Spleen (tissue), 11 donors: ENCODE results near the gene PRDX6. TPM values are rescaled to one million over a fixed set of nuclear protein-coding genes. Genes with fewer than 3 reads are reported as not detected.

Experiments used
- DNase-seq: peaks from one replicate; pipeline ENCODE4 v3.0.0-alpha.2; 2020
- H3K27ac ChIP-seq, 8 donors: fragments of 200-600 bp; sonication (generic) in 7 of 8; 1 replicate in 4 of 8; 2 replicates in 4 of 8; pipeline versions ENCODE4 v1.5.0 to v1.8.0; 2016 to 2021; ENCODE audit warnings: inconsistent platforms in 4 of 8, mild to moderate bottlenecking in 4 of 8, moderate library complexity in 1 of 8
- H3K27me3 ChIP-seq, 7 donors: fragments of 200-600 bp; sonication (generic) in 6 of 7; replicated peaks in 1 of 7; 1 replicate in 4 of 7; 2 replicates in 3 of 7; pipeline versions ENCODE4 v1.5.0 to v1.8.0; 2016 to 2021; ENCODE audit warnings: inconsistent platforms in 3 of 7, mild to moderate bottlenecking in 1 of 7
- H3K36me3 ChIP-seq, 6 donors: fragments of 200-600 bp; sonication (generic) in 5 of 6; 1 replicate in 4 of 6; 2 replicates in 2 of 6; pipeline versions ENCODE4 v1.5.0 to v1.8.0; 2016 to 2021; ENCODE audit warnings: inconsistent platforms in 2 of 6
- H3K4me1 ChIP-seq, 6 donors: fragments of 200-600 bp; sonication (generic) in 5 of 6; 1 replicate in 3 of 6; 2 replicates in 3 of 6; pipeline versions ENCODE4 v1.5.0 to v1.8.0; 2016 to 2021; ENCODE audit warnings: inconsistent platforms in 3 of 6
- H3K4me3 ChIP-seq, 8 donors: fragments of 200-600 bp; sonication (generic) in 7 of 8; 1 replicate in 4 of 8; 2 replicates in 4 of 8; pipeline versions ENCODE4 v1.5.0 to v1.8.0; 2016 to 2021; ENCODE audit warnings: inconsistent platforms in 4 of 8, mild to moderate bottlenecking in 4 of 8, moderate library complexity in 2 of 8
- H3K9me3 ChIP-seq, 8 donors: fragments of 200-600 bp; sonication (generic) in 7 of 8; 1 replicate in 4 of 8; 2 replicates in 4 of 8; pipeline versions ENCODE4 v1.5.0 to v1.8.0; 2016 to 2021; ENCODE audit warnings: inconsistent platforms in 4 of 8
- POLR2A ChIP-seq, 3 donors: fragments of 450-650 bp; IDR thresholded peaks; one replicate each; pipeline ENCODE4 v1.5.1; 2017; ENCODE audit warnings: antibody characterized with exemption in 3 of 3, mild to moderate bottlenecking in 1 of 3
- POLR2AphosphoS5 ChIP-seq, 3 donors: sonication (generic); formaldehyde crosslinking; IDR thresholded peaks; one replicate each; pipeline ENCODE4 v1.5.1; 2017; ENCODE audit warnings: antibody characterized with exemption in 3 of 3
- WGBS, 5 donors: extraction: QIAGEN DNeasy Blood & Tissue Kit in 3 of 5; methylation state at CpG; one replicate each; pipeline versions ENCODE4 v1.1.5 to v1.1.7; 2013 to 2018; 5-methylcytosine and 5-hydroxymethylcytosine counted together
- intact Hi-C: fragments of 100-400 bp; cut with DNase I; formaldehyde crosslinking; loops from one replicate; pipeline ENCODE4 v1.15.0; 2023; ENCODE audit warnings: low total_unique reads
- polyA plus RNA-seq, 3 donors: library from polyadenylated mRNA; stranded (reverse); fragments of 200-250 nt; gene quantifications; one replicate each; pipeline ENCODE4 v1.2.1, GENCODE V29; 2013
- total RNA-seq, 7 donors: library from RNA; depleted of rRNA in 3 of 7; stranded (reverse); fragments of >200 nt in 3 of 7; fragmentation: NEBNext Ultra II Directional in 4 of 7; extraction: Animal tissue kit (Norgen Biotek cat#: 25700) in 4 of 7; gene quantifications; one replicate each; pipeline versions ENCODE4 v1.1.0 to v1.2.1, GENCODE V29; 2016 to 2021
- TF ChIP-seq, protein P1 (sequence below), 11 experiments: fragments of 200-600 bp in 7 of 11; fragments of 450-650 bp in 4 of 11; sonication (generic) in 4 of 11; IDR thresholded peaks in 8 of 11; conservative IDR thresholded peaks in 3 of 11; 1 replicate in 7 of 11; 2 replicates in 4 of 11; pipeline versions ENCODE4 v1.4.0 to v1.8.0; 2016 to 2021; ENCODE audit warnings: antibody characterized with exemption in 11 of 11, inconsistent platforms in 4 of 11, mild to moderate bottlenecking in 1 of 11
- donor health status: healthy with polysubstance abuse.
- donor health status: DM: no; HTN: no; CAD: no; lungs with moderate emphysema.
- donor health status: DM: no; HTN: no; CAD: no.
- donor health status: Bipolar disorder and iron deficiency.
- donor health status: healthy.
- donor health status: DM: no; HTN: no; CAD: no.
- donor health status: DM: yes; HTN: yes; CAD: no.

Gene PRDX6
- total and polyA plus RNA-seq, 10 donors: 122 to 240 (median 146) TPM

DNA sequence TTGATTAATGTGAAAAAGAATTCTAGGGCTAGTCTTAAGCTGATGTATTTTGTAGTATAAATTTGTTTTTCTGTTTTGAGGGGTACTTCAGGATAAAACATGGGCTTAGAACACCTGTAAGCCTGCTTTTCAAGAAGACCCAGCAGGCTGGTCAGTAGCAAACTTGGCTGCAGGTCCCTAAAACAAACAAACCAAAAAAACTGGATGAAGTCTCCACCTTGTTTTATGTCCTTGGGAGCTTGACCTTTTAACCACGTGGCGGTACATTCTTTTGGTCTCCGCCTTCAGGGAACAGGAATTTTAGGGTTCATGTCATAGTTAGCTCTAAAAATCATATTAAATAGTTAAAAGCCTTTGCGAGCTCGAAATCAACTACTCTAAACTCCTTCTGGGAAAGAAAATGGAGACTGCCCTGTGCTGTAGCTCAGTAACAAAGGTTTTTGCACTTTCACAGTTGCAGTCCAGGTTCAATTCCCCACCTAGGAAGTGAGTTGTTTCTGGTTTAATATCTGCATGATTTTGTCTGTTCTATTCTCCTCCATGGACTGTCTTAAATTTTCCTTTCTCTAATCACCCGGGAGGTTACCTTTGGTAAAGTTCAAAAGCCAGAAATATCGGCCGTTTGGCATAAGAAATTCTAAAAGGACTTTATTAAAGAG, 18.6 kb downstream of the PRDX6 start:
- WGBS, 5 donors: 78 to 95% (median 93%) methylated on average over 8 of the region's 8 CpGs
- Histone ChIP-seq H3K27me3 (no peaks in the 10 kb centered on the region), H3K9me3 (peaks cover 0 to 19% (median 0%) of the 10 kb centered on the region in 8 donors), H3K4me1 (no peaks in the 10 kb centered on the region), H3K36me3 (peaks cover 0 to 17% (median 0%) of the 10 kb centered on the region in 6 donors), H3K27ac (no peak overlapping the region), H3K4me3 (no peak overlapping the region)
- no peak for TF ChIP-seq POLR2AphosphoS5 (IDR thresholded peaks at IDR 0.05)
- TF ChIP-seq, protein P1, sequence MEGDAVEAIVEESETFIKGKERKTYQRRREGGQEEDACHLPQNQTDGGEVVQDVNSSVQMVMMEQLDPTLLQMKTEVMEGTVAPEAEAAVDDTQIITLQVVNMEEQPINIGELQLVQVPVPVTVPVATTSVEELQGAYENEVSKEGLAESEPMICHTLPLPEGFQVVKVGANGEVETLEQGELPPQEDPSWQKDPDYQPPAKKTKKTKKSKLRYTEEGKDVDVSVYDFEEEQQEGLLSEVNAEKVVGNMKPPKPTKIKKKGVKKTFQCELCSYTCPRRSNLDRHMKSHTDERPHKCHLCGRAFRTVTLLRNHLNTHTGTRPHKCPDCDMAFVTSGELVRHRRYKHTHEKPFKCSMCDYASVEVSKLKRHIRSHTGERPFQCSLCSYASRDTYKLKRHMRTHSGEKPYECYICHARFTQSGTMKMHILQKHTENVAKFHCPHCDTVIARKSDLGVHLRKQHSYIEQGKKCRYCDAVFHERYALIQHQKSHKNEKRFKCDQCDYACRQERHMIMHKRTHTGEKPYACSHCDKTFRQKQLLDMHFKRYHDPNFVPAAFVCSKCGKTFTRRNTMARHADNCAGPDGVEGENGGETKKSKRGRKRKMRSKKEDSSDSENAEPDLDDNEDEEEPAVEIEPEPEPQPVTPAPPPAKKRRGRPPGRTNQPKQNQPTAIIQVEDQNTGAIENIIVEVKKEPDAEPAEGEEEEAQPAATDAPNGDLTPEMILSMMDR (IDR thresholded peaks at IDR 0.05 in 8 of 11, conservative IDR thresholded peaks at IDR 0.05 in 3 of 11): no peak
- no peak for TF ChIP-seq POLR2A (IDR thresholded peaks at IDR 0.05)
- intact Hi-C loops: no loop called here
- no peak for DNase-seq

DNA sequence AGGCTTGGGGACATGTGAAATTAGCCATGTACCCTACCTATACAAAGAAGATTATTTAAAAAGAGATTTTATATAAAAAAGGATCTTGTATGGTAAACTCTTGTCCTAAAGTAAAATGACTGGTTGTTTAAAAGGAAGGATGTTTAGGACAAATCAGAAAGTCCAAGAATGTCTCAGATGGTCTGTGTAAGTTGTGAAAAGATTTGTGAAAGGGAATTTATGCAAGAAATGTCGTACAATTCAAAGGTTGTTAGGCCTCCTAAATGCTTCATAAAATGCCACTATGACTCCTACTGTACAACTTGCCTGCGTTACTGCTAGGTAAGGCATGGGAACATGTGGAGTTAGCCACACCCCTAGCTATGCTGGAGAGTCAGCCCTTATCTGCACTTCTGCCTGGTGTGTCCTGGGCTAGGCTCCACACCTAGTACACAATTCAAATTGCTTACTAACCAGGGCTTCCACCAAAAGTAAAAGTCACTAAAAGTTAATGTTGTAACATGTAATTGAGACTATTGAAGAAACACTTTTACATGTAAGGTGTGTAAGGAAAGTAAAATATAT, 19.7 kb downstream of the PRDX6 start:
- TF ChIP-seq POLR2AphosphoS5 (IDR thresholded peaks at IDR 0.05) (no peak), POLR2A (IDR thresholded peaks at IDR 0.05) (no peak)
- TF ChIP-seq, protein P1 (IDR thresholded peaks at IDR 0.05 in 8 of 11, conservative IDR thresholded peaks at IDR 0.05 in 3 of 11): no peak
- Histone ChIP-seq H3K27ac (no peak overlapping the region), H3K4me3 (no peak overlapping the region), H3K36me3 (peaks cover 0 to 10% (median 0%) of the 10 kb centered on the region in 6 donors), H3K27me3 (no peaks in the 10 kb centered on the region), H3K9me3 (peaks cover 0 to 19% (median 0%) of the 10 kb centered on the region in 8 donors), H3K4me1 (no peaks in the 10 kb centered on the region)
- 86 to 97% (median 92%) methylated on average over 2 of the region's 2 CpGs for WGBS, 5 donors
- intact Hi-C loops: no loop called here
- DNase-seq: no peak

GRCh38 chr1:173499729-173500128, 22.6 kb downstream of the PRDX6 start:
- Histone ChIP-seq H3K36me3 (peaks cover 0 to 4% (median 0%) of the 10 kb centered on the region in 6 donors), H3K4me3 (no peak overlapping the region), H3K27me3 (no peaks in the 10 kb centered on the region), H3K9me3 (peaks cover 0 to 13% (median 0%) of the 10 kb centered on the region in 8 donors), H3K4me1 (no peaks in the 10 kb centered on the region), H3K27ac (no peak overlapping the region)
- WGBS, 5 donors: 70 to 87% (median 84%) methylated on average over 4 of the region's 4 CpGs
- intact Hi-C loops: no loop called here
- DNase-seq: no peak
- TF ChIP-seq, protein P1 (IDR thresholded peaks at IDR 0.05 in 8 of 11, conservative IDR thresholded peaks at IDR 0.05 in 3 of 11): no peak
- TF ChIP-seq POLR2AphosphoS5 (IDR thresholded peaks at IDR 0.05) (no peak), POLR2A (IDR thresholded peaks at IDR 0.05) (no peak)

GRCh38 chr1:173502104-173502503, 25.0 kb downstream of the PRDX6 start:
- Histone ChIP-seq H3K27me3 (no peaks in the 10 kb centered on the region), H3K36me3 (peaks cover 0 to 4% (median 0%) of the 10 kb centered on the region in 6 donors), H3K4me3 (no peak overlapping the region), H3K4me1 (no peaks in the 10 kb centered on the region), H3K9me3 (peaks cover 0 to 2% (median 0%) of the 10 kb centered on the region in 8 donors), H3K27ac (no peak overlapping the region)
- WGBS, 5 donors: 71 to 93% (median 84%) methylated on average over 1 of the region's 1 CpG
- DNase-seq: no peak
- intact Hi-C loops: no loop called here
- TF ChIP-seq POLR2A (IDR thresholded peaks at IDR 0.05): no peak
- TF ChIP-seq POLR2AphosphoS5 (IDR thresholded peaks at IDR 0.05): no peak
- TF ChIP-seq, protein P1 (IDR thresholded peaks at IDR 0.05 in 8 of 11, conservative IDR thresholded peaks at IDR 0.05 in 3 of 11): no peak
